ENCODE data around the gene PRKAA2. TPM values are rescaled to one million over a fixed set of nuclear protein-coding genes. Genes with fewer than 3 reads are reported as not detected.

The PRKAA2 gene
- total and polyA plus RNA-seq, 2 experiments from 2014 or later: 6.4 to 15.0 TPM

GRCh38 chr1:56658254-56658653 is 13.1 kb downstream of the PRKAA2 start:
- H3K27ac ChIP-seq: no peak overlapping the region
- no peaks in the 10 kb centered on the region for H3K9me3 ChIP-seq (ENCODE audit: low read depth)
- H3K4me3 ChIP-seq: no peak overlapping the region
- no peaks in the 10 kb centered on the region for H3K36me3 ChIP-seq
- peaks cover 10% of the 10 kb centered on the region for H3K4me1 ChIP-seq (ENCODE audit: low read depth)
- DNase-seq (ENCODE audit: low read depth in 1 of 2, low spot score in 1 of 2): no peak
- H3K27me3 ChIP-seq: no peaks in the 10 kb centered on the region
- TF ChIP-seq CTCF (IDR thresholded peaks at IDR 0.05; ENCODE audit: low read depth, low read length): no peak

- Histone ChIP-seq H3K4me1 (ENCODE audit: low read depth) (no peaks in the 10 kb centered on the region), H3K27ac (no peak overlapping the region), H3K4me3 (no peak overlapping the region), H3K9me3 (ENCODE audit: low read depth) (no peaks in the 10 kb centered on the region), H3K27me3 (no peaks in the 10 kb centered on the region), H3K36me3 (no peaks in the 10 kb centered on the region)
- DNase-seq (ENCODE audit: low read depth in 1 of 2, low spot score in 1 of 2): no peak
- no peak for TF ChIP-seq CTCF (IDR thresholded peaks at IDR 0.05; ENCODE audit: low read depth, low read length)
These were observed 15.2 kb downstream of the PRKAA2 start for GRCh38 chr1:56660293-56660692.

GRCh38 chr1:56663846-56664245 is 18.7 kb downstream of the PRKAA2 start:
- Histone ChIP-seq H3K27ac (no peak overlapping the region), H3K4me3 (no peak overlapping the region), H3K4me1 (ENCODE audit: low read depth) (no peaks in the 10 kb centered on the region), H3K9me3 (ENCODE audit: low read depth) (no peaks in the 10 kb centered on the region), H3K27me3 (no peaks in the 10 kb centered on the region), H3K36me3 (no peaks in the 10 kb centered on the region)
- TF ChIP-seq CTCF (IDR thresholded peaks at IDR 0.05; ENCODE audit: low read depth, low read length): no peak
- no peak for DNase-seq (ENCODE audit: low read depth in 1 of 2, low spot score in 1 of 2)

- DNase-seq (ENCODE audit: low read depth in 1 of 2, low spot score in 1 of 2): no peak
- Histone ChIP-seq H3K27ac (no peak overlapping the region), H3K4me3 (no peak overlapping the region), H3K27me3 (no peaks in the 10 kb centered on the region), H3K9me3 (ENCODE audit: low read depth) (no peaks in the 10 kb centered on the region), H3K4me1 (ENCODE audit: low read depth) (no peaks in the 10 kb centered on the region), H3K36me3 (no peaks in the 10 kb centered on the region)
- no peak for TF ChIP-seq CTCF (IDR thresholded peaks at IDR 0.05; ENCODE audit: low read depth, low read length)
These were observed 20.3 kb downstream of the PRKAA2 start for GRCh38 chr1:56665384-56665783.

- DNase-seq (ENCODE audit: low read depth in 1 of 2, low spot score in 1 of 2): peak in 1 of 2 donors; percentile 10
- H3K4me3 ChIP-seq: no peak overlapping the region
- no peaks in the 10 kb centered on the region for H3K36me3 ChIP-seq
- H3K27me3 ChIP-seq: no peaks in the 10 kb centered on the region
- no peak overlapping the region for H3K27ac ChIP-seq
- H3K9me3 ChIP-seq (ENCODE audit: low read depth): no peaks in the 10 kb centered on the region
- TF ChIP-seq CTCF (IDR thresholded peaks at IDR 0.05; ENCODE audit: low read depth, low read length): no peak
- H3K4me1 ChIP-seq (ENCODE audit: low read depth): no peaks in the 10 kb centered on the region
These were observed 21.0 kb downstream of the PRKAA2 start for GRCh38 chr1:56666112-56666608.

GRCh38 chr1:56670350-56670749 is 25.2 kb downstream of the PRKAA2 start:
- no peak for DNase-seq (ENCODE audit: low read depth in 1 of 2, low spot score in 1 of 2)
- TF ChIP-seq CTCF (IDR thresholded peaks at IDR 0.05; ENCODE audit: low read depth, low read length): no peak
- Histone ChIP-seq H3K4me1 (ENCODE audit: low read depth) (no peaks in the 10 kb centered on the region), H3K36me3 (no peaks in the 10 kb centered on the region), H3K9me3 (ENCODE audit: low read depth) (no peaks in the 10 kb centered on the region), H3K4me3 (no peak overlapping the region), H3K27ac (no peak overlapping the region), H3K27me3 (no peaks in the 10 kb centered on the region)

All from cardiac muscle cell (in vitro differentiated cells and primary cell).